GM19099 (cell line): ENCODE results near the gene TOMM5.

Experiments
- POLR2A ChIP-seq: IDR thresholded peaks from 3 replicates; pipeline ENCODE4 v1.6.1; 2011; ENCODE audit warnings: low read depth; ENCODE audit not compliant: insufficient read length; ENCODE audit errors: extremely low read depth

Gene TOMM5

DNA sequence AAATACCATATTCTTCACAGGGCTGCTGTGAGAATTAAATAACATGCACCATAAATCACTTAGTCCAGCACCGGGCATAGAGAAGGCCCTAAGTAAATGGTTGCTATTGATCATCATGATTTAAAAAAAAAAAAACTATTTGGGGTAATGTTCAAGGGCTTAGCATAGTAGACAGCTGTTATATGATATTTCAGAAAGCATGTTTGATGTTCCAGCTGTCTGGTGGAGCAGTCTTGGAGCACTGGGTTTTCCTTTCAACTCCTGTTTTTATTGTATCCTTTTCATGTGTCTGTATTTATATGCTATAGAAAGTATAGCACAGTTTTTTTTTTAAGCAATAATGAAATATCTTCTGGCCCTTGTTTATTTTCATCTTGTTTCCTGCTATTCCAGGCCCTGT is 28.0 kb upstream of the TOMM5 start:
- TF ChIP-seq POLR2A: no peak

DNA sequence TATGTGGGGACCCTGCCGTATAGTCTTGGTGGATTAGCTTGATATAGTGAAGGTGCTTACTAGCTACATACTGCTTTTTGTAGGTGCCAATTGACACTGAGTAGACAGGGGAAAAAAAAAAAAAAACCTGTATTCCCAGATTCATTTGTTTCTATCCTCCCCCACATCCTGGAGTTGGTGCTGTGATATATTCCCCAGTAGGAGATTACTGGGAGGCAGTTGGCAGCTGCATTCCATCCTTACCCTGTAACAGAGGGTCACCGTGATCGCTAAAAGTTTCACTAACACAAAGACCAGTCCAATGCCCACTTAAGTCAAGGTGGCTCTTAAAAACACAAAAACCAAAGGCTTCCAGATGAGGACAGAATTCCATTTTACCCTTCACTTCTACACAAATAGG is 27.4 kb upstream of the TOMM5 start:
- TF ChIP-seq POLR2A: no peak

DNA sequence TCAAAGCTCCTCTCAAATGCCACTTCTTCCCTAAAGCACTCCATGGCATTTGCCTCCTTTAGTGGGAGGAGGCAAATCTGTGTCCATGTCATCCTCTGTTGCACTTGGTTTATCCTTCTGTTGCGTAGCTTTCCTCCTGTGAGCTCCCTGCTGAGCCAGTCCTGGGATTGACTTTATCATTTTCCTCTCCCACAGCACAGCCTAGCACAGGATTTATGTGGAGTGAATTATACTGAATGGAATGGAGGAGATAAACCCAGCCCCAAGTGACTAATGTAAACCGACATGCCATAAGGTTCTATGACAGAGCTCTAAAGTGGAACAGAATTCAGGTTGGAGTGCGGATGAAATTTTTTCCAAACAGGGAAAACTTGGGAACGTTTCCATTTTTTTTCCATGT is 26.4 kb upstream of the TOMM5 start:
- TF ChIP-seq POLR2A: no peak

DNA sequence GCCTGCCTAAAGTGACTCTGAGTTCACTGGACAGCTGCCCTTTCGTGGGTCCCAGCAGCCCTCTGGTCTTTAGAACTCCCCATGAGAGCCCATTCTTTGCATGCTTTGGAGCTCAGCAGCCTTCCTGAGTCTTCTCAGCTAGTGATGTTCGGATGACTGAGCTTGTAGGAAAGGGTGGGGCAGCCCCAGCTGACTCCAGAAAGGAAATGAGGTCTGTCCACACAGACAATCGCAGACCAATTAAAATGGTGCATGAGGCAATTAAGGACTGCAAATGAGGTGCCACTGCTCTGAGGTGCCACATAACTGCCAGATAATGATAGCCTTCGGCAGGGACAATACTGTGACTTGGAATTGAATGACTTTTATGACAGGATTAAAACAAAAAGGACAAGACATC is 25.4 kb upstream of the TOMM5 start:
- no peak for TF ChIP-seq POLR2A

DNA sequence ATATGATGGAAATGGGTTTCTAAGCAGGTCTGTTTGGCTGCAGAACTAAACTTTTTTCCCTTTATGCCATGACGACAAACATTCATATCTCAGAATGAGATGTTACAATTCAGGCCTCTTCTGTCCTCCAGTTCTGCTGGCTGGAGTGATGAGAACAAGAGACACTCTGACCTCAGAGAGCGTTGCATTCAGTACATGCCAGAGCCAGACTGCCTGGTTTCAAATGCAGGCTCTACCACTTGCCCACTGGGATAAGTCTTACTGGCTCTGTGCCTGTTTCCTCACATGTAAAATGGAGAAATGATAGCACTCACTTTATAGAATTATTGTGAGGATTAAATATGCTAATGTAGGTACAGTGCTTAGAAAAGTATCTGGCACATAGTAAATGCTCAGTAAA is 24.8 kb upstream of the TOMM5 start:
- no peak for TF ChIP-seq POLR2A

DNA sequence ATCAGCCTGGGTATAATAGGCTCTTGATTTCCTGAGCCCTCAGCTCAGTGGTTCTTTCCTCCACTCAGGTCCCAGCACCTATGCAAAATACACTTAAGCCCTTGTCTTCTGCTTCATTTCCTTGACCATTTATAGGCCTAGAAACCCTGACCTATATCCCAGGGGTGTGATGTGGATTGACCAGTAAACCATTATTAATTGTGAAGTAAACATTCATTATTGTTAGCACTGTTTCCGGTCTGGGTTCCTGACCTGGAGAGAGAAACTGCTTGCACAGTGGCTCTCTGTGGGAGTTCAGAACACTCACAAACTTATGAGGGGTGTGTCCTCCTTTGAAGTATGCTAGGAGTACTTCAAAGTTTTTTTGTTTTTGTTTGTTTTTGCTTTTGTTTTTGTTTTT is 19.6 kb upstream of the TOMM5 start:
- TF ChIP-seq POLR2A: no peak

DNA sequence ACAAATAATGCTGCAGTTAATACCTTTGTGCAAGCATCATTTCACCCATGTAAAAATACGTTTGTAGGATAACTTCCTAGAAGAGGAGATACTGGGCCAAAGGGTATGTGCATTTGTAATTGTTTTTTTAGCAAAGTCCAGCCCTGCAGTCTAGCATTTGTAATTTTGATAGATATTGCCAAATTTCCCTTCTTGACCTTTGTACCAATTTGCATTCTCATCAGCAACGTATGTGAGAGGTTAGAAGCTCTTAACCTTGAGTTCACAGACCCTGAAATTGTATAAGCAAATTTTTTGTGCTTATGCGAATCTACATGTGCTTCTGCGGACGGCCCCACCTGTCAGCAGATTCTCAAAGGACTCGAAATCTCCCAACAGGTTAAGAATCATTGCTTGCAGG is 18.6 kb upstream of the TOMM5 start:
- no peak for TF ChIP-seq POLR2A

DNA sequence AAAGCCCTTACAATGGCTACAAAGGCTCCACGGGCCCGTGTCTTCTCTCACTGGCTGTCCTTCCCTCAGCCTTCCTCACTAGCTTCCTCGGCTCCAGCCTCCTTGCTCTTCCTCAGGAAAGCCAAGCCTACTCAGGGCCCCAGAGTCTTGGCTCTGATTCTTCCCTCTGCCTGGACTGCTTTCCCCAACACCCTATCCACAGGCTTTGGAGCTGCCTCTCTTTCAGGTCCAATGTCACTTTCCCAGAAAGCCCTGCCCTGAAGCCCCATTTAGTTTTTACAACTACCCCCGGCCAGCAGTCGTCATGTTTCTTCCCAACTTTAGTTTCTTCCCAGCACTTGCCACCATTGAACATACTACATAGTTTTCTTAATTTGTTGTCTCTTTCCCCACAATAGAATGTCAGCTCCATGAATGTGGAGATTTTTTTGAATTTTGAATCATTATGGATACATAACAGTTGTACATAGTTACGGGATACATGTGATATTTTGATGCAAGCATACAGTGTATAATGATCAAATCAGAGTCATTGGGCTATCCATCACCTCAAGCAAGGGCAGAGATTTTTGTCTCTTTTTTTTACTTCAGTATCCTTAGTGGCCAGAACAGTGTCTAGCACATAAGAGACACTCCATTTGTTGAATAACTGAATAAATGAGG is 17.5 kb upstream of the TOMM5 start:
- TF ChIP-seq POLR2A: no peak

DNA sequence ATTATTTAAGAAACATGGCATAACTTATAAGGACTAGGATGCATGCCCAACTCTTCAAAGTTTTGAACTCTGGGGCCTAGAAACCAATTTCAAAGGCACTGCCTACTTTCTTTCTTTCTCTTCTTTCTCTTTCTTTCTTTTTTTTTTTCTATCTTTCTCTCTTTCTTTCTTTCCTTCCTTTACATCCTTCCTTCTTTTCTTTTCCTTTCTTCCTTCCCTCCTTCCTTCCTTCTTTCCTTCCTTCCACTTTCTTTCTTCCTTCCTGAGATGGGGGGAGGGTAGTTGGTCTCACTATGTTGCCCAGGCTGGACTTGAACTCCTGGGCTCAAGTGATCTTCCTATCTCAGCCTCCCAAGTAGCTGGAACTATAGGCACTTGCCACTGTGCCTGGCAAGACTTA is 15.9 kb upstream of the TOMM5 start:
- no peak for TF ChIP-seq POLR2A

DNA sequence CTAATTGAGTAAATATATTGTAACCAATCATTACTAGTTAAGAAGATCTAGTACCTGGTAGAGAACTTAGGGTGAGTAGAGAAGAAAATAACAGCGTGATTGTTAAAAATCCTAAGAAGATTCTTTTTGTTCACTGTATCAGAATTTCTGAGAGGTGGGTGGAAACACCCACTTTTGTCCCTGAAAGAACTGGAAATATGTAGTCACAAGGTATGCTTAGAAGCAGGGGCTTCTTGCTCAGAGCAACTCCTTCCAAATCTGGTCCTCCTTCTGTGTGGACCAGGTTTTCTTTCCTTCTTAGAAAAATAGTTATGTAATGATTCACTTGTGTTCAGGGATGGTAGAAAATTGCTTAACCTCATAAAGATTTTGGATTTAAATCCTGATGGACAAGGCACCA is 11.9 kb upstream of the TOMM5 start:
- no peak for TF ChIP-seq POLR2A

DNA sequence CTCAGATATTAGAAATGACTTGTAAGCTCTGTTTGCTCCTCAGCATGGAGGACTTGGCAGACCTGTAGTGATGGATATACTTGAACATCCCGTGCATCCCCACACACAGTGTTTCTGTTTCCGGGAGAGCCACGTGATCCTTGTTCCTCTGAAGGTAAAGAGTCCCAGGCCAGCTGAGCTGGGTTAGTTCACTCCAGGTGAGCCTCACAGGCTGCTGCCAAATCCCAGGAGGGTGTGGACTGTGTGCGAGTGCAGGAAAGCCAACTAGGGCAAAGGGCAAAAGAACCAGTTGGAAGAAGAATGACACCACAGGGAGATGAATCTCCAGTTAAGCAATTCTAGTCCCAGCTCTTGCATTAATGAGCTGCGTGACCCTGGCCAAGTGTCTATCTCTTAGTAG is 10.4 kb upstream of the TOMM5 start:
- no peak for TF ChIP-seq POLR2A

DNA sequence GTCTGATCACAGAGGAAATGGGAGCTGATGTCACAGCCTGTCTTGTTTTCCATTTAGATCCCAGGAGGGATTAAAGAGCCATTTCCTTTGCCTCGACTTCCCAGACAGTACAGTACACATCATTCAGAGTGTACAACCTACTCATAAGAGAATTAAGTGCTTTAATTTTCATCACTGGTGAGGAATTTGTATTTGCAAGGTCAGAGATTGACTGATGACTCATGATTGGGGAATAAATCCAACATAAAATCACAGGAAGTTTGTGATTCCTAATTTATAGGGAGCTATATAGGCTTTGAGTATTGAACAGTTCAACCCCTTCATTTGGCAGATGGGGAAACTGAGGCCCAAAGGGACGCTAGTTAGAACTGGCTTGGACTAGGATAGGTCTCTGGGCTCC is 4.1 kb upstream of the TOMM5 start:
- TF ChIP-seq POLR2A: no peak

DNA sequence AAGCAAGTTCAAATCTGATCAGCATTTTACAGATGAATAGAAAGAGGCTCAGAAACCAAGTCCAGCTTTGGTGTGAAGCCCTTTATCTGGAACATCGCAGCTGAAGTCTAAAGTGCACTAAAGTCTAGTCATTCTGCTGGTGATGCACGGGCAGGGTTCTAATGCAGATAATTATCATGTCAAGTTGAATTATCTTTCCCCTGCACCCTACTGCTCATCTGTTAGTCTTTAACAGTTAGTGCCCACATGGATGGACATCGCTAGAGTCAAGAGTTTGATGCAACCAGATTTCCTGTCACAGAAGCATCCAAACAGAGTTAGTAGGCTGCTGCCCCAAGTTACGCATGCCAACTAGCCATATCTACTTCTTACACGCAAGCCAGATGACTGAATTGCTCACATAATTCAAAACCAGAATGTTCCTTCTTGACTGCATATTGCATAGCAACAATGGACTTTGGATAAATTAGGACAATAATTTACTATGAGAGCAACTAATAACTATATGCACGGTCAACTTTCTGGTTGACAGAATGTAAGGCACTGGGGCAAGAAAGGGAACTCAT is 1.6 kb upstream of the TOMM5 start:
- no peak for TF ChIP-seq POLR2A

DNA sequence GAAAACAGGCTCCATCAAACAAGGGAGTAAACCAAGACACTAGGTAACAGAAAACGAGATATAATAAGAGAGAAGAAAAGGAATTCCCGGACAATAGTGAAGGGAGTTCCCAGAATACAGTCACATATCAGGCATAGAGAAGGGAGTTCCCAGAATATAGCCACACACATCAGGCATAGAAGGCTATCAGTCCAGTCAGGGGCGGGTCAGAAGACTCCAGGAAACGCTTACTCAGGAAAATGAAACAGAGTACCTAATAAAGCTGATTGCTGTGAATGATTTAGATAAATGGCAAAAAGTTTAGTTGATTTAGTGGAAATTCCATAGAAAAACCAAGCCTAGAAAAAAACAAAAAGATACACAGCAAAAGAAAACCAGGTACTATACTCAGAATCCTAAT is 4.9 kb downstream of the TOMM5 start:
- no peak for TF ChIP-seq POLR2A

DNA sequence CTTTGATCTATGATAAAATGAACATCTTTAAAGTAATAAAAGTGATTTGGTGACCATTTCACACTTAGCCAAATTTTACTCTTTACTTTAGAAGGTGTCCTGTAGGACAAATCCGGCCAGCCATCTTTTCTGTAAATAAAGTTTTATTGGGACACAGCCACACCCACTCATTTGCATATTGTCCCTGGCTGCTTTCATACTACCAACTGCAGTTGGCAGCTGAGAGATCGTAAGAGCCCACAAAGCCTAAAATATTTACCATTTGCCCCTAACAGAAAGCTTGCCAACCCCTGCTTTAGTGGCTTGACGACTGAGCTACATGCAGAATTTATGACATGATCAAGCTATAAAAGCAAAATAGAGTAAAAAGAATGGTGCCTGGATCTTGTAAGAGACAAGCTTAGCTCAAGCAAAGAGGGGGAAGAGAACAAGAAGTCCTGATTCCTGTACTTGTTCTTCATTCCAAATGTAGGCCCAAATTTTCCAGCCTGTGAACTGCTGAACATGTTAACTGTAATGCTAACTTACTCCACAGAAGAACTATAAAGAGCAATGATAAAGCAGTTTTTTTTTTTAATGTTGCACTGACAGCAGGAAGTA is 8.8 kb downstream of the TOMM5 start:
- no peak for TF ChIP-seq POLR2A

DNA sequence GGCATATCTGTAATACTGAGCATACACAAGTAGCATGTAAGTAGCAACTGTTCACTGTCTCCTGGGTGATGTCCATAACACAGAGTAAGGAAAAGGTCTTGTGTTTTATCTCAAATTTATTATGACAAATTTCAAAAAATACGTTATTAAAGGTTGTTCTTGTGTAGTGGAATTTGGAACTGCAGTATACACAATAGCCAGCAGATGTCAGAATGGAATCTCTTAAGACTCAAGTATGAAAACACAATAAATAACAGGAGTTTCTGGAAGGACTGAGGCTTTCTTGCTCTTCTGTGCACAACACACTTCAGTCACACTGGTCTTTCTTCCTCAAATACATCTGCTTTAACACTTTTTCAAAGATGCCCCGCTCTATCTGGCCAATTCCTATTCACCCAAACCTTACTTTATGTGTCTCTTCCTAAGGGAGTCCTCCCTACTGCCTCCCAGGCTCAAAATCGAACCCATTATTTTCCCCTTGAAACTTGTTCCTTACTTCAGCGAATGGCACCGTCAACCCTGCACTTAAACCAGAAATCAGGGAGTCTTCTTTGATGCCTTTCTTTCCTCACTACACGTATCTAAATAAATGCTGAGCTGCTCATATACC is 9.7 kb downstream of the TOMM5 start:
- no peak for TF ChIP-seq POLR2A
